OCI-LY1 (cell line): ENCODE results near the gene CBFA2T2.

Experiments used
- CTCF ChIP-seq: fragments of 200-600 bp; sonication (generic), shearing (Covaris generic); IDR thresholded peaks from 2 replicates; pipeline ENCODE4 v1.5.1; 2017; ENCODE audit warnings: mild to moderate bottlenecking, antibody characterized with exemption, low read length, moderate library complexity, mixed read lengths
- EZH2 ChIP-seq: fragments of 200-600 bp; sonication (generic), shearing (Covaris generic); IDR thresholded peaks from 2 replicates; pipeline ENCODE4 v1.8.0; 2017; ENCODE audit warnings: borderline replicate concordance, mixed run types, mild to moderate bottlenecking, antibody characterized with exemption, low read length, moderate library complexity, mixed read lengths

DNA sequence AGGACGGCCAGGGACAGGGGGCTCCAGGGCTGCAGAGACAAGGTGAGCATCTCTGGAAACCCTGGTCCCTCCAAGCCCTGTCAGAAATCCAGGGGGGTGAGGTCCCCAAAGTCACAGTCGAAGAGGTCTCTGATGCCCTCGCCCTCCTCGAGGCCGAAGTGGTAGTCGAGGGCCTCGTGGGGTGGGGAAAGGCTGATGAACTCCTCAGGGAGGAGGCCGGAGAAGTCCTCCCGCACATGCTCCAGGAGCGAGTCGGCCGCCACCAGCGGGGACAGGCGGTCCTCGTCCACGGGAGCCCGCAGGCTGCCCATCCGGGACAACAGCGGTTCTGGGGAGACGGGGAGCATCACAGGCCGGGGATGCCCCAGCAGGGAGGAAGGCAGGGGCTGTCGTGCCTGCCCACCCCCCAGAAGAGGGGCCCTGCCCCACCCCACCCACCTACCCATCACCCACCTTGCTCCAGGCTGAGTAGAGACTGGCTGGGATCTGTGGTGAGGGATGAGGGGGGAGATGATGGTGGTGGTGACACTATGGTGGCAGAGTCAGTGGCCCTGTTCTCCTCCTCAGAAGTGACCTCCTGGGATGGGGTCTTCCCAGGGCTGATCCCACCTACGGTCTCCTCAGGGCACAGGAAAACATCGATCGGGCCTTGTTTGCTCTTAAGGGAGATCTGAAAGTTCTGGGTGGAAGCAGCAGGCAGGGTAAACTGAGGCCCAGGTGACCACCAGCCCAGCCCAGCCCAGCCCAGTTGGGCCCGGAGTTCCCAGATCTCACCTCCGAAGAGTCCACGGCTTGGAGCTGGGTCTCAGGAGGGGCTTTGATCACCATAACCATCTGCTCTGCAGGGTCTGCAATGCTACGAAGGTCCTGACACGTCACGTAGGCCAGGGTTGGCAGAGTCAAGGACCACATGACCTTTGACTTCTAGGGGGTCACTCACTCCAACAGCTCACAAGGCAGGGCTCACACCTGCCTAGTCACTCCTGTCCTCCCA lies 187.1 kb downstream of the CBFA2T2 start:
- no peak for TF ChIP-seq CTCF
- no peak for TF ChIP-seq EZH2
